Motor neuron (in vitro differentiated cells): Measurements from ENCODE around the gene PGAM2. TPM values are rescaled to one million over a fixed set of nuclear protein-coding genes. Genes with fewer than 3 reads are reported as not detected.
A peak's percentile ranks its signal among the peaks of the same experiment; 100 is the strongest.

Experiments used
- ATAC-seq, 8 experiments: fragments of 200-7000 bp; cut with Tn5 transposase; replicated peaks in 6 of 8; 2 replicates each; pipeline ENCODE4 v1.8.0; 2021; ENCODE audit warnings: mild to moderate bottlenecking in 8 of 8, moderate library complexity in 8 of 8
- H3K27ac ChIP-seq, 2 donors: fragments of 250-450 bp; sonication (Bioruptor Pico); 2 replicates each; pipeline ENCODE4 v1.9.0; 2021; ENCODE audit warnings: antibody characterized with exemption in 2 of 2, mild to moderate bottlenecking in 2 of 2, moderate library complexity in 1 of 2
- H3K4me1 ChIP-seq, 2 donors: fragments of 250-450 bp; sonication (Bioruptor Pico); replicated peaks in 1 of 2; 2 replicates each; pipeline ENCODE4 v1.6.1; 2021; ENCODE audit warnings: antibody characterized with exemption in 2 of 2, mild to moderate bottlenecking in 2 of 2, moderate library complexity in 1 of 2
- H3K4me3 ChIP-seq, 5 donors: fragments of 250-450 bp; sonication (Bioruptor Pico); 2 replicates each; pipeline ENCODE4 v1.9.0; 2021; ENCODE audit warnings: antibody characterized with exemption in 5 of 5, mild to moderate bottlenecking in 5 of 5, moderate library complexity in 4 of 5
- WGBS, 10 experiments: fragments of 450-650 bp; shearing (Covaris generic); methylation state at CpG; one replicate each; pipeline ENCODE4 v1.0.0; 2022; 5-methylcytosine and 5-hydroxymethylcytosine counted together
- in situ Hi-C, 9 experiments: fragments of 400-800 bp; cut with MboI; loops; one replicate each; pipeline ENCODE4 v1.15.0; 2021; ENCODE audit warnings: low sequenced_read_pairs in 9 of 9, low pct_unique_long_range_greater_than_20kb in 2 of 9; ENCODE audit not compliant: unreplicated experiment in 9 of 9
- total RNA-seq, 8 experiments: library from RNA; unstranded; fragments of 300-600 nt; gene quantifications; 2 replicates each; pipeline versions ENCODE4 v1.2.3 to v1.2.4, GENCODE V29; 2022

PGAM2 gene
- total RNA-seq, 8 experiments from 2014 or later: 0.38 to 2.0 (median 0.99) TPM; not detected in 4

- Histone ChIP-seq H3K27ac (no peak overlapping the region), H3K4me1 (peaks cover 0 to 1% of the 10 kb centered on the region in 2 donors), H3K4me3 (no peak overlapping the region)
- 80 to 100% (median 92%) methylated on average over 1 to 3 of the region's 3 CpGs; no CpG with 5 or more reads in 5 of the 10 experiments for WGBS, 10 experiments
- no peak for ATAC-seq
- in situ Hi-C loops: no loop called here
Observed at GRCh38 chr7:44086627-44087026, 21.3 kb upstream of the PGAM2 start.

- WGBS, 10 experiments: 50 to 90% methylated on average over 2 of the region's 3 CpGs; no CpG with 5 or more reads in 8 of the 10 experiments
- ATAC-seq: no peak
- in situ Hi-C loops: no loop called here
Observed at GRCh38 chr7:44085546-44085945, 20.2 kb upstream of the PGAM2 start.

GRCh38 chr7:44084701-44085100, 19.3 kb upstream of the PGAM2 start:
- 18 to 90% (median 70%) methylated on average over 2 to 4 of the region's 4 CpGs; no CpG with 5 or more reads in 2 of the 10 experiments for WGBS, 10 experiments
- in situ Hi-C loops: no loop called here
- Histone ChIP-seq H3K27ac (no peak overlapping the region), H3K4me3 (no peak overlapping the region), H3K4me1 (peaks cover 4 to 7% of the 10 kb centered on the region in 2 donors)
- no peak for ATAC-seq

More at GRCh38 chr7:44085546-44085945, 20.2 kb upstream of the PGAM2 start:
- Histone ChIP-seq H3K27ac (no peak overlapping the region), H3K4me3 (no peak overlapping the region), H3K4me1 (peaks cover 4 to 7% of the 10 kb centered on the region in 2 donors)

GRCh38 chr7:44083796-44084195, 18.4 kb upstream of the PGAM2 start:
- 80 to 100% (median 100%) methylated on average over 1 to 2 of the region's 3 CpGs; no CpG with 5 or more reads in 5 of the 10 experiments for WGBS, 10 experiments
- Histone ChIP-seq H3K27ac (no peak overlapping the region), H3K4me1 (peaks cover 4 to 7% of the 10 kb centered on the region in 2 donors), H3K4me3 (no peak overlapping the region)
- no peak for ATAC-seq
- in situ Hi-C loops: no loop called here

DNA sequence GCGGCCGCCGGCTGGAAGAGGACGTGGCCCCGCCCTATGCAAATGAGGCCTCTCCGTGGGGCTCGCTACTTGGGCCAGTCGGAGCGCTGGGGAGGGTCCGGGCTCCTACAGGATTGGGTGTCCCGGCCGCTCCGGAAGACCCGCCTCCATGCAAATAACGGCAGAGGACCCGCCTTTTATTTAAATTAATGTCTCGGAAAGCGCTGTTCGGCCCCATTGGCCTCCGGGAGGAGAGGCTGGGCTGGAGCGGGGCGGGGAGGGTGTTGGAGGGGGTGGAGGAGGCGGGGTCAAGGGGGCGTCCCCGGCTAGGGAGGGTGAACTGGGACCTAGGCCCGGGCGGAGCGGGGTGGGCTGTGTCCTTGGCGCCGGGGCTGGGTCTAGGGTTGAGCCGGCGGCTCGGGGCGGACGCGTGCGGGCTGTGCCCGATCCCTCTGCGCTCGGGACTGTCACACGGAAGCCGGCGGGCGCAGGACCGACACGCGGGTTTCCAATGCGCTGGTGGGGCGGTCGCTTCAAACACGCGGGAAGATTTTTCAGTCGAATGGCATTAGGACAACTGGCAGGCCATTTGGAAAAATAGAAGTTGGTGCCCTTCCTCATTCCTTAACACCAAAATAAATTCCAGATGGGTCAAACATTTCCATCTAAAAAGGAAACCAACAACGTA, 17.3 kb upstream of the PGAM2 start:
- 0 to 33% (median 4%) methylated on average over 1 to 14 of the region's 54 CpGs; no CpG with 5 or more reads in 1 of the 10 experiments for WGBS, 10 experiments
- ATAC-seq: peak; percentile 93 to 97 (median 94)
- Histone ChIP-seq H3K4me1 (peaks cover 4 to 7% of the 10 kb centered on the region in 2 donors), H3K27ac (no peak overlapping the region), H3K4me3 (peak overlapping the region; percentile 48 to 91 (median 74))
- in situ Hi-C loops: no loop called here

DNA sequence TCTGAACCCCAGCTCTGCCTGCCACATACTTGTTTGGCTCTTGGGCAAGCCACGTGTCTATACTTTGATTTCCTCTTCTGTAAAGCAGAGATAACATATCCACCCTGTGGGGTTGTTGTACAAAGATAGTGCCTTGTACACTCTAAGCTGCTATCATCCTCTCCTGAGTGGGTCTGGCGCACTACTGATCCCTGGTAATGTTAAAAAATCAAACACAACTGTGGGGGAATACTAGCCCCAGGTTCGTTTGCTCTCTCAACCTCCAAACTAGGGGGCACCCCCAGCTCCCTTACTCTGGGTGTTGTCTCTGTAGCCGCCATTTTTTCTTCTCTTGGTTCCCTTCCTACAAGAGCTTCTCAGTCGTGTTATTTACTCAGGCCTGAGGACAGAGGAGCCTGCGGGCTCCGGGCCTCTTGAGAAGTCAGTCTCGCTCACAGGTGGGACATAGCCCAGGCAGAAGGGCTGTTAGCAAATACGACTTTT, 15.9 kb upstream of the PGAM2 start:
- Histone ChIP-seq H3K27ac (no peak overlapping the region), H3K4me1 (peaks cover 4 to 7% of the 10 kb centered on the region in 2 donors), H3K4me3 (peak overlapping the region; percentile 64 to 91 (median 74))
- ATAC-seq: no peak
- in situ Hi-C loops: no loop called here
- 33 to 100% (median 85%) methylated on average over 1 to 7 of the region's 9 CpGs; no CpG with 5 or more reads in 2 of the 10 experiments for WGBS, 10 experiments

GRCh38 chr7:44080686-44081265, 15.4 kb upstream of the PGAM2 start:
- ATAC-seq: no peak
- Histone ChIP-seq H3K4me3 (no peak overlapping the region), H3K27ac (no peak overlapping the region), H3K4me1 (peaks cover 4 to 7% of the 10 kb centered on the region in 2 donors)
- in situ Hi-C loops: no loop called here
- WGBS, 10 experiments: 76 to 100% (median 89%) methylated on average over 3 to 5 of the region's 11 CpGs; no CpG with 5 or more reads in 4 of the 10 experiments

DNA sequence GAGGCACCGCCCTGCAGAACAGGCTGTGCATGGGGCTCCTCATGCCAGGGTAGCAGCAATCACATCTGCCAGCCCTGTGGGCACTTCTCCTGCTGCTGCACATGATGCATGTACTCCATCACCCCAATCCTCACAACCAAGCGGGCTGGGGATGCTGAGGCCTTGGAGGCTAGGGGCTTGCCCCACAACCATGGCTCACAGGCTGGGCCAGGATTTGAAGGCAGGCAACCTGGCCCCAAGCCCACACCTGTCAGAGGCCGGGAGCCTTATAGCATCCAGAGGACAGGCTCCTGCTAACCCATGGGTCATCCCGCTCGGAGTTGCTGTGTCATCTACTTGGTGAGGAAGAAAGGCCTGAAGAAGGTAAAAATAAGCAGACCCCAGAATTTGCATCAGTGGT, 14.8 kb upstream of the PGAM2 start:
- H3K27ac ChIP-seq: no peak overlapping the region
- 90 to 100% (median 100%) methylated on average over 1 to 3 of the region's 5 CpGs; no CpG with 5 or more reads in 5 of the 10 experiments for WGBS, 10 experiments
- in situ Hi-C loops: no loop called here
- H3K4me3 ChIP-seq: no peak overlapping the region
- H3K4me1 ChIP-seq: peaks cover 4 to 7% of the 10 kb centered on the region in 2 donors
- no peak for ATAC-seq

- in situ Hi-C loops: no loop called here
- 20 to 87% (median 86%) methylated on average over 1 to 3 of the region's 11 CpGs; no CpG with 5 or more reads in 7 of the 10 experiments for WGBS, 10 experiments
- Histone ChIP-seq H3K27ac (no peak overlapping the region), H3K4me1 (peaks cover 4 to 7% of the 10 kb centered on the region in 2 donors), H3K4me3 (no peak overlapping the region)
- no peak for ATAC-seq
Observed at GRCh38 chr7:44079331-44080021, 14.1 kb upstream of the PGAM2 start.

- no peak for ATAC-seq
- H3K4me1 ChIP-seq: peaks cover 4 to 7% of the 10 kb centered on the region in 2 donors
- no peak overlapping the region for H3K27ac ChIP-seq
- WGBS, 10 experiments: 78 to 100% (median 94%) methylated on average over 1 to 5 of the region's 8 CpGs; no CpG with 5 or more reads in 6 of the 10 experiments
- in situ Hi-C loops: no loop called here
- no peak overlapping the region for H3K4me3 ChIP-seq
Observed at GRCh38 chr7:44078521-44078920, 13.2 kb upstream of the PGAM2 start.

- 76 to 100% (median 92%) methylated on average over 1 to 3 of the region's 5 CpGs; no CpG with 5 or more reads in 5 of the 10 experiments for WGBS, 10 experiments
- in situ Hi-C loops: no loop called here
- H3K4me1 ChIP-seq: peaks cover 4 to 7% of the 10 kb centered on the region in 2 donors
- no peak overlapping the region for H3K27ac ChIP-seq
- H3K4me3 ChIP-seq: no peak overlapping the region
- ATAC-seq: no peak
Observed at GRCh38 chr7:44077681-44078091, 12.3 kb upstream of the PGAM2 start.

DNA sequence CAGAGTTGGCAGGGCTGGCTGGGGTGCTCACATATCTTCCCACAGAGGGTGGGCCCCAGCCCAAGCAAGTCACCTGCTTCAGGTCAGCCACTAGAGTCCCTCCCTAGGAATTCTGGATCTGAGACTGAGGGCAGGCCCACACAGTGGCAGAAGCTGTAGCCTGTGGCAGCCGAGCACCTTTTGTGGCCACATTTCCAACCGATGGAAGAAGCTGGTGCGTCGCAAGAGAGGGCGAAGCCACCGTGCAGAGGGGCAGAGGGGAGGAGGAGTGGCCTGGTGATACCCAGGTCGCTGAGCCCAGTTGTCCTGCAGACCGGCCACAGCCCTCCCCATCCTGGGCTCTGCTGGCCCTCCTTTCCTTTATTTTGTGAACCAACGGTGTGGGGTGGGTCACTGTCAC, 11.7 kb upstream of the PGAM2 start:
- no peak for ATAC-seq
- H3K4me3 ChIP-seq: no peak overlapping the region
- H3K4me1 ChIP-seq: peaks cover 4 to 7% of the 10 kb centered on the region in 2 donors
- 57 to 100% (median 85%) methylated on average over 1 to 3 of the region's 9 CpGs; no CpG with 5 or more reads in 6 of the 10 experiments for WGBS, 10 experiments
- in situ Hi-C loops: no loop called here
- H3K27ac ChIP-seq: no peak overlapping the region
